Measurements from ENCODE around the gene SERPIND1. TPM values are rescaled to one million over a fixed set of nuclear protein-coding genes. Genes with fewer than 3 reads are reported as not detected.
A peak's percentile ranks its signal among the peaks of the same experiment; 100 is the strongest.

The SERPIND1 gene
- polyA plus RNA-seq, 3 donors from 2014 or later = 0.43 TPM; not detected in 2

DNA sequence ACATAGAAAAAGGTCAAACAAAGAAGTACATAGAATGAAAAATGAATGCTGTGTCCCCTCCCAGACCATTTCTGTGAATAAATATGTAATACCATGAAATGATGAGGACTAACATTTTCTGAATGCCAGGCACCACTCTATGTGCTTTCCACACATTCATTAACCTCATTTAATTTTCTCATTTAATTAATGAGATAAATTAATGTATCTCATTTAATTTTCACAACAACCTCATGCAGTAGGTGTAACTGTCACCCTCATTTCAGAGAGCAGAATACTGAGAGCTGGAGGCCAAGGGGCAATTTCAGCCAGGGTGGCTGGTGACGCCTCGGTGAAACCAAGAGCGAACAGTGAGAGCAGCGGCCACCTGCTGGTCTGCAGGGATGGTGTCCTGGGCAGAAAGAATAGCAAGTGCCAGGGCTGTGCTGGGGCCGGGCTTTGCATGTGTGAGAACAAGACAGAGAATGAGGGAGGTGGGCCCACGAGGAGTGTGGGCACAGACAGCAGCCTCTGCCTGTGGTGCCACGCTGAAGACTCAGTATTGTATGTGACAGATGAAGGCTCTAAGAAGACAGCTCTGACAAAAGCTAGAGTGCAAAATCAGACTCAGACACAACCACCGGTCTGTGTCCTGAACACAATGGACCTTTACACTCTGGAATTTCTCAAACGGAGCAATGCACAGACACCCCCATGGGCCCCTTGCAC, 1.8 kb upstream of the SERPIND1 start:
- Mint-ChIP-seq H3K27me3 (ENCODE audit: low read depth in 3 of 3) (peaks cover 0 to 3% (median 0%) of the 10 kb centered on the region in 3 donors), H3K36me3 (peaks cover 3 to 5% (median 3%) of the 10 kb centered on the region in 3 donors), H3K27ac (no peak overlapping the region)

GRCh38 chr22:20774882-20775281, 969 bp downstream of the SERPIND1 start:
- Mint-ChIP-seq H3K4me3 (no peak overlapping the region), H3K9me3 (no peaks in the 10 kb centered on the region), H3K36me3 (peaks cover 0 to 16% (median 0%) of the 10 kb centered on the region in 3 donors), H3K27ac (no peak overlapping the region), H3K4me1 (peaks cover 1 to 3% of the 10 kb centered on the region in 2 donors), H3K27me3 (ENCODE audit: low read depth in 3 of 3) (peaks cover 0 to 3% (median 0%) of the 10 kb centered on the region in 3 donors)
- no peak for DNase-seq

More for the DNA sequence above, 1.8 kb upstream of the SERPIND1 start:
- no peak overlapping the region for H3K4me3 Mint-ChIP-seq
- H3K9me3 Mint-ChIP-seq = no peaks in the 10 kb centered on the region
- H3K4me1 Mint-ChIP-seq = peaks cover 18 to 21% of the 10 kb centered on the region in 2 donors
- DNase-seq = no peak

GRCh38 chr22:20775342-20775895, 1.5 kb downstream of the SERPIND1 start:
- H3K36me3 Mint-ChIP-seq = peaks cover 0 to 17% (median 0%) of the 10 kb centered on the region in 3 donors
- H3K27ac Mint-ChIP-seq = peak overlapping the region in 2 of 6 donors; percentile 24 to 51
- no peak overlapping the region for H3K4me3 Mint-ChIP-seq

DNA sequence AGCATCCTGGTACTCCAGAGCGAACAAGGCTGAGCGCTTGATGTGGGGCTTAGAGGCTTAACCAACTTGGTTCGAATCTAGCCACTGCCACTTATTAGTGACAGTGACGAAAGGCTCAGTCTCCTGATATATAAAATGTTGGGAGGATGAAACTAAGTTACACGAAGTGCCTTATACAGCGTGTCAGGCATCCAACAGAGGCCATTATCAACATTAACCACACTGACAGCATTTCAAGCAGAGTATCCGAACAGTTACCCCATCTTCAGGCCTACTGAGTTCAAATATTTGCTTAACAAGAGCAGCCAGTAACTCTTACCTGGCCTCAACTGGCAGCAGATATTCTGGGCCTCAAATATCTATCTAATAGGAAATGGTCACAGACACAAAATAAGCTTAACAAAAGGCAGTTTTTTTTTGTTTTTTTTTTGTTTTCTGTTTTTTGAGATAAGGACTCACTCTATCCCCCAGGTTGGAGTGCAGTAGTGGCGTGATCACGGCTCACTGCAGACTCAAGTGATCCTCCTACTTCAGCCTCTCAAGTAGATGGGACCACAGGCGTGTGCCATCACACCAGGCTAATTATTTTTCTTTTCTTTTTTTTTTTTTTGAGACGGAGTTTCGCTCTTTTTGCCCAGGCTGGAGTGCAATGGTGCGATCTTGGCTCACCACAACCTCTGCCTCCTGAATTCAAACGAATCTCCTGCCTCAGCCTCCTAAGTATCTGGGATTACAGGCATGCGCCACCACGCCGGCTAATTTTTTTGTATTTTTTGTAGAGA, 2.9 kb downstream of the SERPIND1 start:
- Mint-ChIP-seq H3K27me3 (ENCODE audit: low read depth in 3 of 3) (peaks cover 0 to 3% (median 0%) of the 10 kb centered on the region in 3 donors), H3K4me1 (peaks cover 0 to 3% of the 10 kb centered on the region in 2 donors), H3K4me3 (no peak overlapping the region), H3K36me3 (peaks cover 0 to 17% (median 0%) of the 10 kb centered on the region in 3 donors), H3K27ac (peak overlapping the region in 1 of 6 donors; percentile 17), H3K9me3 (no peaks in the 10 kb centered on the region)
- DNase-seq = no peak

More at GRCh38 chr22:20775342-20775895, 1.5 kb downstream of the SERPIND1 start:
- no peak for DNase-seq
- H3K9me3 Mint-ChIP-seq = no peaks in the 10 kb centered on the region
- H3K27me3 Mint-ChIP-seq (ENCODE audit: low read depth in 3 of 3) = peaks cover 0 to 3% (median 0%) of the 10 kb centered on the region in 3 donors
- peaks cover 0 to 3% of the 10 kb centered on the region in 2 donors for H3K4me1 Mint-ChIP-seq

DNA sequence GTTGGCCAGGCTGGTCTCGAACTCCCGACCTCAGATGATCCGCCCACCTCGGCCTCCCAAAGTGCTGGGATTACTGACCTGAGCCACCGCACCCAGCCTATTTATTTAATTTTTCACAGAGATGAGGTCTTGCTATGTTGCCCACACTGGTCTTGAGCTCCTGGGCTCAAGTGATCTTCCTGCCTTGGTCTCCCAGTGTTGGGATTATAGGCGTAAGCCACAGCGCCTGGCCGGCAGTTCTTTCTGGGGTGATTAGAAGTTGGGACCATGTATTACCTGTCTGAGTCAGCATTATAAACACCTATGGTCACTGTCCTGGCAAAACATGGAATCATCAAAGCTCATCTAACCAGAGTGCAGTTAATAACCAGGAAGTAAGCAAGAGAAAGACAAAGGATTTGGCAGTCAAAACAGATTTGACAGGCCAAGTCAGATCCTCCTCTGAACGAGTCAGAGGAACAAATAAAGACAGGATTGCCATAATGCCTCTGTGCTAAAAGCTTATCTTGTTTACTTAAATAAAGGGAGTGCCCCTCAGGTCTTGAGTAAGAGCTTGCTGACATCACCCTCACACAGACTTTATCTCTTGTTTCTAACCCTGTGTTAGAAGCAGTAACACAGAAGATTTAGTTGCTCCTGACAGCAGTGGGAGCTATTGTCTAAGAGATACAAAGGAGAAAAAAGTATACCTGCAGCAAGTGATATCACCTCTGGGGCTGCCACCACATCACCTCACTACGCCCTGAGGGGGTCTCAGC, 3.7 kb downstream of the SERPIND1 start:
- H3K36me3 Mint-ChIP-seq = peaks cover 0 to 14% (median 0%) of the 10 kb centered on the region in 3 donors
- no peak for DNase-seq
- H3K4me3 Mint-ChIP-seq = no peak overlapping the region
- H3K27me3 Mint-ChIP-seq (ENCODE audit: low read depth in 3 of 3) = peaks cover 0 to 3% (median 0%) of the 10 kb centered on the region in 3 donors
- no peaks in the 10 kb centered on the region for H3K4me1 Mint-ChIP-seq
- peak overlapping the region in 2 of 6 donors; percentile 20 to 34 for H3K27ac Mint-ChIP-seq
- H3K9me3 Mint-ChIP-seq = no peaks in the 10 kb centered on the region

DNA sequence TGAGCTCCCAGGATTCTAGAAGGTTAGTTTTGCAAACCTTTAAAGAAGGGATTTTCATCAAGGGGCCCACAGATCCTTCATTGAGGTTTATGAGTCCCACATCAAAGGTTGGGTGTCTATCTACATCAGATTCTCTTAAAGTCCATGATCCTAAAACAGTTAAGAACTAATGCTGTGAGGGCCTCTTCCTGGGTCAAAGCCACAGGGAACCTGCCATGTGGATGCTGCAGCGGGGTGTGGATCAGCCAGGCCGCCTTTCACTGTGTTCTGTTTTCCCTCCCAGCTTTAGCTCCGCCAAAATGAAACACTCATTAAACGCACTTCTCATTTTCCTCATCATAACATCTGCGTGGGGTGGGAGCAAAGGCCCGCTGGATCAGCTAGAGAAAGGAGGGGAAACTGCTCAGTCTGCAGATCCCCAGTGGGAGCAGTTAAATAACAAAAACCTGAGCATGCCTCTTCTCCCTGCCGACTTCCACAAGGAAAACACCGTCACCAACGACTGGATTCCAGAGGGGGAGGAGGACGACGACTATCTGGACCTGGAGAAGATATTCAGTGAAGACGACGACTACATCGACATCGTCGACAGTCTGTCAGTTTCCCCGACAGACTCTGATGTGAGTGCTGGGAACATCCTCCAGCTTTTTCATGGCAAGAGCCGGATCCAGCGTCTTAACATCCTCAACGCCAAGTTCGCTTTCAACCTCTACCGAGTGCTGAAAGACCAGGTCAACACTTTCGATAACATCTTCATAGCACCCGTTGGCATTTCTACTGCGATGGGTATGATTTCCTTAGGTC, 5.3 kb downstream of the SERPIND1 start:
- Mint-ChIP-seq H3K4me1 (no peaks in the 10 kb centered on the region), H3K27ac (peak overlapping the region in 1 of 6 donors; percentile 46), H3K4me3 (no peak overlapping the region), H3K36me3 (peaks cover 0 to 14% (median 0%) of the 10 kb centered on the region in 3 donors), H3K9me3 (no peaks in the 10 kb centered on the region), H3K27me3 (ENCODE audit: low read depth in 3 of 3) (peaks cover 0 to 3% (median 0%) of the 10 kb centered on the region in 3 donors)
- no peak for DNase-seq

- peaks cover 0 to 14% (median 0%) of the 10 kb centered on the region in 3 donors for H3K36me3 Mint-ChIP-seq
- H3K4me1 Mint-ChIP-seq = no peaks in the 10 kb centered on the region
- no peaks in the 10 kb centered on the region for H3K9me3 Mint-ChIP-seq
- H3K27ac Mint-ChIP-seq = peak overlapping the region in 1 of 6 donors; percentile 11
- peaks cover 0 to 3% (median 0%) of the 10 kb centered on the region in 3 donors for H3K27me3 Mint-ChIP-seq (ENCODE audit: low read depth in 3 of 3)
- no peak overlapping the region for H3K4me3 Mint-ChIP-seq
- no peak for DNase-seq
Observed at GRCh38 chr22:20779818-20780158, 5.9 kb downstream of the SERPIND1 start.

GRCh38 chr22:20781272-20781990, 7.5 kb downstream of the SERPIND1 start:
- DNase-seq = no peak
- H3K9me3 Mint-ChIP-seq = no peaks in the 10 kb centered on the region
- H3K27me3 Mint-ChIP-seq (ENCODE audit: low read depth in 3 of 3) = no peaks in the 10 kb centered on the region
- H3K36me3 Mint-ChIP-seq = peaks cover 0 to 19% (median 3%) of the 10 kb centered on the region in 3 donors
- H3K27ac Mint-ChIP-seq = no peak overlapping the region
- H3K4me3 Mint-ChIP-seq = no peak overlapping the region
- no peaks in the 10 kb centered on the region for H3K4me1 Mint-ChIP-seq

DNA sequence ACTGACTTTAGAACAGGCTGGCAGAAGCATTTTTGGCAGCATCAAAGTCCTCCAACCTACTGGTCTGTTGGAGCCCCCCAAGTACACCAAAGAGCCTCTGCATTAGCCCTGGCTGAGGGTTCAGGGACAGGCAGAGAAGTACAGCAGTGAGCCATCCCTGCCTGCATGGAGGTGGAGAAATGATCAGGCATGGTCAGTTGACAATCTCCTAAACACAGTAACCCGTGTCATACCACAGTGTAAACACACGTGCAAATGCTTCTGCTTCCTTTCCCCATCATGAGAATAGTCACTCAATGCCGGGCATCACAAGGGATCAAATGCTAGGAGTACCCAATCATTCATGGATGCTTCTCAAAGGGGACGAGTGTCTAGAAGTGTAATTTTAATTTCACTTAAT, 8.2 kb downstream of the SERPIND1 start:
- no peak for DNase-seq
- H3K4me3 Mint-ChIP-seq = no peak overlapping the region
- H3K36me3 Mint-ChIP-seq = peaks cover 0 to 25% (median 4%) of the 10 kb centered on the region in 3 donors
- no peak overlapping the region for H3K27ac Mint-ChIP-seq
- no peaks in the 10 kb centered on the region for H3K9me3 Mint-ChIP-seq
- H3K27me3 Mint-ChIP-seq (ENCODE audit: low read depth in 3 of 3) = no peaks in the 10 kb centered on the region
- no peaks in the 10 kb centered on the region for H3K4me1 Mint-ChIP-seq

DNA sequence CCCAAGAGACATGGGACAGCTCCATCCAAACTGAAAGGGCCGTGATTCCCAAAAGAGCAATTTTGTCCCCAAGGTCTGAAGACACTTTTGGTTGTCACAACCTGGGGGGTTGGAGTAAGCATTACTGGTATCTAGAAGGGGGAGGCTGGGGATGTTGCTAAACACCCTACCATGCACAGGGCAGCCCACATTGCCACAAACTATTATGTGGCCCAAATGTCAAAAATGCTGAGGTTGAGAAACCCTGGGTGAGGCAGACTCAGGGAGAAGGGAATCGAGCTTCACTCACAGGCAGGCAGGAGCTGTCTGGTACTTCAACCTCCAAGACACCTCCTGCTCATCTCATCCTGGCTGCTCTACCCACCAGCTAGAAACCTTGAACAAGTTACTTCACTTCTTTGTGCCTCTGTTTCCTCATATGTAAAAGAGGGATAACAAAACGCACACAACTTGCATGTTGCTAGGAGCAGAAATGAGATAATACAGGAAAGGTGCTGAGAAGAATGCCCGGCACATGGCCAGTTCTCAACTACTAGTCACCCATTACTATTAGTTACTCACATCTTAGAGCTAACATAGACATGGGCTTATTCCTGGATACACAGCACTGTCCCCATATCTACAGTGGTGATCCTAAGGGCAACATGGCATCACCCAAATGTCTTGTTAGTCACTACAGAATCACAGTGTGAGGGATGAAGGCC, 8.8 kb downstream of the SERPIND1 start:
- Mint-ChIP-seq H3K4me3 (no peak overlapping the region), H3K36me3 (peaks cover 0 to 25% (median 4%) of the 10 kb centered on the region in 3 donors), H3K4me1 (no peaks in the 10 kb centered on the region), H3K27me3 (ENCODE audit: low read depth in 3 of 3) (no peaks in the 10 kb centered on the region), H3K27ac (peak overlapping the region in 1 of 6 donors; percentile 62), H3K9me3 (no peaks in the 10 kb centered on the region)
- DNase-seq = no peak

GRCh38 chr22:20783300-20783673, 9.4 kb downstream of the SERPIND1 start:
- H3K9me3 Mint-ChIP-seq = no peaks in the 10 kb centered on the region
- no peak for DNase-seq
- H3K27ac Mint-ChIP-seq = no peak overlapping the region
- H3K4me3 Mint-ChIP-seq = no peak overlapping the region
- peaks cover 0 to 25% (median 8%) of the 10 kb centered on the region in 3 donors for H3K36me3 Mint-ChIP-seq
- no peaks in the 10 kb centered on the region for H3K4me1 Mint-ChIP-seq
- no peaks in the 10 kb centered on the region for H3K27me3 Mint-ChIP-seq (ENCODE audit: low read depth in 3 of 3)

Measured in immature natural killer cell (primary cell).